HG03095 (cell line): Measurements from ENCODE around the gene CST2.
"Not testable (repeated sequence)": the region's sequence is repeated elsewhere in the genome, so short reads cannot be mapped to it uniquely, and the experiment has no call there.

ENCODE experiments used
- ATAC-seq: cut with Tn5 transposase; IDR thresholded peaks from one replicate; pipeline ENCODE4 v1.9.1; 2021; ENCODE audit warnings: moderate library complexity; ENCODE audit not compliant: unreplicated experiment

CST2 gene

GRCh38 chr20:23826541-23827021 is at the start of gene CST2:
Gene CST2 (minus strand): TSS chr20:23826729. CDS start chr20:23826660, 69 bp downstream.
- ATAC-seq = no peak

GRCh38 chr20:23875606-23876237 is 49.2 kb upstream of the CST2 start:
- no peak for ATAC-seq

GRCh38 chr20:23874747-23875146 is 48.2 kb upstream of the CST2 start:
- ATAC-seq = no peak

GRCh38 chr20:23873370-23874015 is 47.0 kb upstream of the CST2 start:
- no peak for ATAC-seq

GRCh38 chr20:23872065-23872464 is 45.5 kb upstream of the CST2 start:
- ATAC-seq = no peak

- no peak for ATAC-seq
Observed at GRCh38 chr20:23870461-23870860, 43.9 kb upstream of the CST2 start.

GRCh38 chr20:23869520-23869919 is 43.0 kb upstream of the CST2 start:
- no peak for ATAC-seq

GRCh38 chr20:23868321-23868720 is 41.8 kb upstream of the CST2 start:
- no peak for ATAC-seq

- no peak for ATAC-seq
Observed at GRCh38 chr20:23867152-23867776, 40.7 kb upstream of the CST2 start.

- ATAC-seq = not testable (repeated sequence)
Observed at GRCh38 chr20:23860771-23861170, 34.2 kb upstream of the CST2 start.

GRCh38 chr20:23857962-23858595 is 31.6 kb upstream of the CST2 start:
- ATAC-seq = no peak

GRCh38 chr20:23856736-23857135 is 30.2 kb upstream of the CST2 start:
- no peak for ATAC-seq

- ATAC-seq = no peak
Observed at GRCh38 chr20:23856226-23856625, 29.7 kb upstream of the CST2 start.

GRCh38 chr20:23841693-23842092 is 15.2 kb upstream of the CST2 start:
- ATAC-seq = no peak

GRCh38 chr20:23835716-23836115 is 9.2 kb upstream of the CST2 start:
- no peak for ATAC-seq

GRCh38 chr20:23832775-23833513 is 6.4 kb upstream of the CST2 start:
- ATAC-seq = no peak

- not testable (repeated sequence) for ATAC-seq
Observed at GRCh38 chr20:23831961-23832360, 5.4 kb upstream of the CST2 start.

GRCh38 chr20:23823621-23824324 is 2.8 kb downstream of the CST2 start:
- ATAC-seq = no peak

- ATAC-seq = no peak
Observed at GRCh38 chr20:23823111-23823510, 3.4 kb downstream of the CST2 start.

GRCh38 chr20:23820493-23820892 is 6.0 kb downstream of the CST2 start:
- ATAC-seq = no peak
